Measurements from ENCODE around the gene BOC. TPM values are rescaled to one million over a fixed set of nuclear protein-coding genes. Genes with fewer than 3 reads are reported as not detected.

The BOC gene
- total RNA-seq, 1 donor from 2014 or later: 0.33 TPM

GRCh38 chr3:113250566-113250965, 39.2 kb downstream of the BOC start:
- TF ChIP-seq CTCF (IDR thresholded peaks at IDR 0.05): no peak
- H3K36me3 Mint-ChIP-seq (ENCODE audit: low read depth): no peaks in the 10 kb centered on the region

GRCh38 chr3:113251817-113252216, 40.5 kb downstream of the BOC start:
- DNase-seq: no peak
- no peak for TF ChIP-seq CTCF (IDR thresholded peaks at IDR 0.05)
- peaks cover 3% of the 10 kb centered on the region for H3K27me3 Mint-ChIP-seq
- H3K27ac Mint-ChIP-seq: no peak overlapping the region
- no peak overlapping the region for H3K4me3 Mint-ChIP-seq
- ATAC-seq (ENCODE audit: low read depth): no peak
- ChIA-PET POLR2A (no interaction called here), CTCF (no interaction called here)
- H3K4me1 Mint-ChIP-seq: peaks cover 22% of the 10 kb centered on the region
- H3K9me3 Mint-ChIP-seq: no peaks in the 10 kb centered on the region
- intact Hi-C loops (cut with micrococcal nuclease): no loop called here
- no peaks in the 10 kb centered on the region for H3K36me3 Mint-ChIP-seq (ENCODE audit: low read depth)

More at GRCh38 chr3:113250566-113250965, 39.2 kb downstream of the BOC start:
- peaks cover 22% of the 10 kb centered on the region for H3K4me1 Mint-ChIP-seq
- H3K27me3 Mint-ChIP-seq: peaks cover 8% of the 10 kb centered on the region
- H3K27ac Mint-ChIP-seq: no peak overlapping the region
- POLR2A ChIA-PET: no interaction called here
- intact Hi-C loops (cut with micrococcal nuclease): no loop called here
- no peak overlapping the region for H3K4me3 Mint-ChIP-seq
- no peaks in the 10 kb centered on the region for H3K9me3 Mint-ChIP-seq
- CTCF ChIA-PET: no interaction called here
- ATAC-seq (ENCODE audit: low read depth) (no peak), DNase-seq (no peak)

GRCh38 chr3:113252553-113252952, 41.2 kb downstream of the BOC start:
- ChIA-PET POLR2A (no interaction called here), CTCF (no interaction called here)
- no peak for ATAC-seq (ENCODE audit: low read depth)
- no peak overlapping the region for H3K27ac Mint-ChIP-seq
- peaks cover 3% of the 10 kb centered on the region for H3K27me3 Mint-ChIP-seq
- TF ChIP-seq CTCF (IDR thresholded peaks at IDR 0.05): no peak
- H3K9me3 Mint-ChIP-seq: no peaks in the 10 kb centered on the region
- H3K4me1 Mint-ChIP-seq: peaks cover 22% of the 10 kb centered on the region
- no peak overlapping the region for H3K4me3 Mint-ChIP-seq
- H3K36me3 Mint-ChIP-seq (ENCODE audit: low read depth): no peaks in the 10 kb centered on the region
- intact Hi-C loops (cut with micrococcal nuclease): no loop called here
- no peak for DNase-seq

GRCh38 chr3:113253702-113254101, 42.3 kb downstream of the BOC start:
- ATAC-seq (ENCODE audit: low read depth) (no peak), DNase-seq (no peak)
- CTCF ChIA-PET: no interaction called here
- intact Hi-C loops (cut with micrococcal nuclease): no loop called here
- Mint-ChIP-seq H3K36me3 (ENCODE audit: low read depth) (no peaks in the 10 kb centered on the region), H3K27me3 (no peaks in the 10 kb centered on the region), H3K9me3 (no peaks in the 10 kb centered on the region), H3K27ac (no peak overlapping the region), H3K4me3 (no peak overlapping the region), H3K4me1 (peaks cover 22% of the 10 kb centered on the region)
- no peak for TF ChIP-seq CTCF (IDR thresholded peaks at IDR 0.05)
- POLR2A ChIA-PET: no interaction called here

GRCh38 chr3:113254171-113254947, 43.0 kb downstream of the BOC start:
- ChIA-PET CTCF (no interaction called here), POLR2A (no interaction called here)
- no peak overlapping the region for H3K27ac Mint-ChIP-seq
- no peak for DNase-seq
- no peaks in the 10 kb centered on the region for H3K27me3 Mint-ChIP-seq
- intact Hi-C loops (cut with micrococcal nuclease): no loop called here
- no peak for ATAC-seq (ENCODE audit: low read depth)
- no peaks in the 10 kb centered on the region for H3K36me3 Mint-ChIP-seq (ENCODE audit: low read depth)
- H3K4me3 Mint-ChIP-seq: no peak overlapping the region
- H3K4me1 Mint-ChIP-seq: peaks cover 22% of the 10 kb centered on the region
- H3K9me3 Mint-ChIP-seq: no peaks in the 10 kb centered on the region
- TF ChIP-seq CTCF (IDR thresholded peaks at IDR 0.05): no peak

Data from activated B cell treated with CpG ODN at 0.5 μM for 24 hours (primary cell).